H54 (cell line): Measurements from ENCODE around the gene NPIPA1.
"Not testable (repeated sequence)": the region's sequence is repeated elsewhere in the genome, so short reads cannot be mapped to it uniquely, and the experiment has no call there.

Experiments used
- DNase-seq: peaks from one replicate; pipeline ENCODE4 v3.0.0; 2011; ENCODE audit warnings: low spot score, mixed read lengths; ENCODE audit not compliant: insufficient read length
- FAIRE-seq: peaks from 3 replicates; lab custom pipeline; 2011; peaks lifted over from hg19 to GRCh38; lab: Jason Lieb, UNC

NPIPA1 gene

DNA sequence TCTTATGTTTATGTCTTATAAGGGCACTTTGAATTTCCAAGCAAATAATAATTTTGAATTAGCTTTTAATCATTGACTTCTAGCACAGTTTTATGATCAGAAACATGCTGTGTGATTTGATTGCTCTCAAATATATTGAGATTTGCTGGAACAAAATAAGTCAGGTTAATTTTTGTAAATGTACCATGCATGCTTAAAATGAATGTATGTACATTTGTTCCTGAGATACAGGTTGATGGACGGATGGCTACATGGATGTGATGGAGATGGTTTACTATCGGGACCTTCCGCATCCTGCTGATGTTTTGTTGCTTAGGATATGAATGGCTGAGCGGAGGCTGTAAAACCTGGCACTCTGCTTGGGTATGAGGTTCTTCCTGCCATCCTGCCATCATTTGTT, at the start of gene NPIPA1:
Gene NPIPA1, plus strand, starts transcription at position 301 of the 400 bp plus-strand sequence. Its CDS starts 0 bp downstream, at position 301.
- not testable (repeated sequence) for FAIRE-seq

DNA sequence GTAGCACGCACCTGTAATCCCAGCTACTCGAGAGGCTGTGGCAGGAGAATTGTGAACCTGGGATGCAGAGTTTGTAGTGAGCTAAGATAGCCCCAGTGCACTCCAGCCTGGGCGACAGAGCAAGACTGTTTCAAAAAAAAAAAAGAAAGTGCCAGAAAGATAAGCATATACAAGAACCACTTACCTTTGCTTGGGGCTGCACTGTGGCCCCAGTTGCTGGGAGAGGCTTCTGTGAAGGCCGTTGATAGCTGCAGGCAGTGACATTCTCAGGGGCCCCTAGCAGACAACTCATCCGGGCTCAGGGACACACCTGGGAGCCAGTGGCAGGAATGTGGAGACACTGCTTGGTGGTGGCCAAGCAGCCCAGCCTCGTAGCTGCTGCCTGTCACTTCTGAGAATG, 45.1 kb upstream of the NPIPA1 start:
- not testable (repeated sequence) for DNase-seq, FAIRE-seq

More for the DNA sequence above, at the start of gene NPIPA1:
- not testable (repeated sequence) for DNase-seq

DNA sequence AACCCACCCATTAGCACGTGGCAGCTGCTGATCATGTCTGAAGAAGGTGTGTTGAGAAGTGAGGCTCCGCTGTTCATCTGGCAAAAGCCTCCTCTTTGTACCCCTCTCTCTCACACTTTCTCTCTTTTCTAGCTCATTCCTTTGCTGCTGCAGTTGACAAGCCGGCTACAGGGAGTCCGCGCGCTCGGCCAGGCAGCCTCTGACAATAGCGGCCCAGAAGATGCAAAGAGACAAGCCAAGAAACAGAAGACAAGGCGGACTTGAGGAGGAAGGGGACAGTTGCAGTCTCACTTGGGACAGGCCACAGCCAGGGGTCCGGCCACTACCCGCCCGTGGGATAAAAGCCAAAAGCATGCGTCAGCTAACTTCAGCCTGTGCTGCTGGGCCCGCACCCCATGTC, 41.9 kb upstream of the NPIPA1 start:
- FAIRE-seq: not testable (repeated sequence)

DNA sequence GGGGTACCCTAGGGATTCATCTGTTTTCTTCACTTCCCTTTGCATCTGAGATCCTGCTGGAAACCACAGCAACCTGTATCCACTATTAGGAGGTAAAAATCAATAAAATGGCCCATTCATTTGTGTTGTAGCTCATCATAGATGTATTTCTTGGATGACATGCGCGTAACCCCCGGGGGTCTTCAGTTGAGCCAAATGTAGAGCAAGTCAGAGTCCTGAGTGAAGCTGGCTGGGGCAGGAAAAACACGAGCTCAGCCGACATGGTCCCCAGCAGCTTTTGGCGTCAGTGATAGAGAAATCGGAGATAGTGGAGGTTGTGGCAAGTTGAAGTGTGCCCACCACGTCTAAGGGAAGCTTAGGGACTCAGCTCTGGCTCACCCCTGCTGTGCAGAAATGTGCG, 41.2 kb upstream of the NPIPA1 start:
- not testable (repeated sequence) for DNase-seq, FAIRE-seq

More for the DNA sequence above, 41.9 kb upstream of the NPIPA1 start:
- DNase-seq: not testable (repeated sequence)

DNA sequence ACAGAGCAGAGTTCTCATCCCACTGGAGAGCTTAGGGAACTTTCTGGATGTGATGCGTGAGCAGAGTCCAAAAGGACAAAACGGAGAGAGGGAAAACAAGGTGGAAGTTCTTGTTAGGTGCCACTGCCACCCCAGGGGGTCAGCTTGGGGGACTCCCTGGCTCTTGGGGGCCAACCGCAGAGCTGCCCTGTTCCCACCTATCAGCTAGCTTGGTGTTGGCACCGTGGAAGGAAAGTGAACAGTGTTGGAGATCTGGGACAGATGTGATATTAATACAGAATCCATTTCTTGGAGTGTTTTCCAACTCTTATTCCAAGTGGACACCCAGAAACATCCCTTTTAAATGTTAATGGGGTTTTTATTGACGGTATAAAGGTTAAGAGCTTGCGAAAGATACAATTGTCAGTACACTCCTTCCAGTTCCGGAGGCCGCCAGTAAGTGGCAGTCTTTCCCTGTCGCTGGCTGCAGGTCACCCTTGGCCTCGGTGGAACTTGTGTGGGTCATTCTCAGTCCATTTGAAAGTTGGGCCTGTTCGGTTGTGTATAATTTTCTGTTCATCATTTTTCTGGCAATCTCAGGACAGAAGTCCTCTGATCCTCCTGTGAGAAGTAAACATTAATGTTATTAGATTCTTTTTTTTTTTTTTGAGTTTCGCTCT, 40.1 kb upstream of the NPIPA1 start:
- not testable (repeated sequence) for FAIRE-seq, DNase-seq

DNA sequence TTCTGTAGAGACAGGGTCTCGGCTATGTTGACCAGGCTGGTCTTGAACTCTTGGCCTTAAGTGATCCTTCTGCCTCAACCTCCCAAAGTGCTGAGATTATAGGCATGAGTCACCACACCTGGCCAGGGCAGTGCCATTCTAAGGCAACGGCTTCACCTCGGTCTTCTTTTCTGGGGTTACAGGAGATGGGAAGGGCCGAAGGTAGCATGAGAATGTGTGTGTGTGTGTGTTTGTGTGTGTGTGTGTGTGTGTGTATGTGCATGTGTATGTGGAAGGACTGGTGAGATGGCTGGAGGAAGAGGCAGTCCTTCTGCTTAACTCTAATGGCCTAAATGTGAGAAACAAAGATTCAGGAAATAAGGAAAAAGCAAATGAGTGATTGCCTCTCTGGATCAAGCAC, 39.1 kb upstream of the NPIPA1 start:
- FAIRE-seq, DNase-seq: not testable (repeated sequence)

DNA sequence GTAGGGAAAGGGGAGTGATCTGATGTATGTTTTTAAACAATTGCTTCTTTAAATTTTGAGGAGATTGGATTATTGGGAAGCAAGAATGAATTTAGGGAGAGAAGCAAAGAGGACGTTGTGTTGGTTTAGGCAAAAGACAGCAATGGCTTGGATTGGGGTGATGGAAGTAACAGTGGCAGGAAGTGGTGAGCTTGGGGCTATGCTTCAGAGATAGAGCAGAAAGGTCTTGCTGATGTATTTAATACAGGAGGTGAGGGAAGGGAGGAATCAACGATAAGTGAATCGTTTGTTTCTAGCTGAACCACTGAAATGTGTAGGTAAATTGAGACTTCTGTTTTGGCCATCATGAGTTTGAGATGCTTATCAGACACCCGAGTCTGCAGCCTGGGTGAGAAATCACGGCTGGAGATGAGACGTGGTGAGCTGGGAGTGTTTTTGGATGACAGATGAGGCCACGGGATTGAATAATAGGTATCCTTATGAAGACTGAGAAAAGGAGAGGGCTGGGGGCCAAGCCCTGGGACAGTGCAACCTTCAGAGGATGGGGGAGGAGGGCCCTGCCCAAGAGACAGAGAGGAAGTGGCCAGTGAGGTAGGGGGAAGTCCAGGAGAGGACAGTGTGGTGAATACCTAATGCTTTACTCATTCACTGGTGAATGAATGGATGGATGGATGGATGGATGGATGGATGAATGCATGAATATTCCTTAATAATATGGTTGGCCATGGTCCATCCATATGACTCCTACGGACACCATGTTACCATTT, 33.9 kb upstream of the NPIPA1 start:
- not testable (repeated sequence) for DNase-seq, FAIRE-seq

DNA sequence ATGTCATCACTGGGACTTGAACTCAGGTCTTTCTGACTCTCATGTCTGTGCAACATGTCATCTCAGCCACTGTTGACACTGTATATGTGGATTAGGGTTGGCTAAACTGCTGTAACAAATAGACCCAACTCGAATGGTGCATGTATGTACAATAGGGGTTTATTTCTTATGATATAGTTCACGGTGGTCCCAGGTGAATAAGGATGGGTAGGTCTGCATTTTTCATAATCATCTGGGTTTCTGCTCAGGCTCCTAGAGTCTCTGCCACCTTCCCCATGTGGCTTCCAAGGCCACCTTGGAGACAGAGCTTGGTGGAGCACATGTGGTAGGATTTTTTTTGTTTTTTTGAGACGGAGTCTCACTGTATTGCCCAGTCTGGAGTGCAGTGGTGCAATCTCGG, 27.5 kb upstream of the NPIPA1 start:
- DNase-seq, FAIRE-seq: not testable (repeated sequence)

DNA sequence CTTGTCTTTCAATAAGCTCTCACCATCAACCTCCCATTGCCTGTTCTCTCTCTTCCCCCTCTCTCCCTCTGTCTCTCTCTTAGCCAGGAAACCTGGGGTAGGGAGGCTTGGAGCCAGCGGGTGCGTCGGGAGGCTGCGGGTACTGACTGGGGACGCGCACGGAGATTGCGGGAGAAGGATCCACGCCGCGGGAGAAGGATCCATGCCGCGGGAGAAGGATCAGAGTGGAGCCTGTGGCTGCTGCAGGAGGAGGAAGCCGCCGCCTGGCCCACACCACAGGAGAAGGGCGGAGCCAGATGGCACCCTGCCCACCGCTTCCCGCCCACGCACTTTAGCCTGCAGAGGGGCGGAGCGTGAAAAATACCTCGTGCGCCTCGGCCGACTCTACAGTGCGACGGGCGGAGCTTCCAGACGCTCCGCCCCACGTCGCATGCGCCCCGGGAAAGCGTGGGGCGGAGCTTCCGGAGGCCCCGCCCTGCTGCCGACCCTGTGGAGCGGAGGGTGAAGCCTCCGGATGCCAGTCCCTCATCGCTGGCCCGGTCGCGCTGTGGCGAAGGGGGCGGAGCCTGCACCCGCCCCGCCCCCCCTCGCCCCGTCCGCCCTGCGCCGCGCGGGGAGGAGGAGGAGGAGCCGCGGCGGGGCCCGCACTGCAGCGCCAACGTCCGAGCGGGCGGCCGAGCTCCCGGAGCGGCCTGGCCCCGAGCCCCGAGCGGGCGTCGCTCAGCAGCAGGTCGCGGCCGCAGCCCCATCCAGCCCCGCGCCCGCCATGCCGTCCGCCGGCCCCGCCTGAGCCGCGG, 26.2 kb upstream of the NPIPA1 start:
- FAIRE-seq, DNase-seq: not testable (repeated sequence)

DNA sequence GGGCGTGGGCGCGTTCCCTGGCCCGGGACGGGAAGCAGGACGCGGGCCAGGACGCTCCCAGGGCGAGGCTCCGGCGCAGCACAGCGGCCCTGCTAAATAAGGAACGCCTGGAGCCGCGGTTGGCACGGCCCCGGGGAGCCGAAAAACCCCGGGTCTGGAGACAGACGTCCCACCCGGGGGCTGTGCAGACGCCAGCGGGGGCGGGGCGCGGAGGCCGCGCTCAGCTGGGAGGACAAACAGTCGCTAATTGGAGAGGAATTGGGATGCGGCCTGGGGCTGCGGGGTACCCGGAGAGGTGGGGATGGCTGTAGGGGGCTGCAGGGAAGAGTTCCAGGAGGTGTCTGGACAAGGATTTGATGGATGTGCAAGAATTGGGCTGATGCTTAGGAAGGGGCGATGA, 25.3 kb upstream of the NPIPA1 start:
- FAIRE-seq: not testable (repeated sequence)

DNA sequence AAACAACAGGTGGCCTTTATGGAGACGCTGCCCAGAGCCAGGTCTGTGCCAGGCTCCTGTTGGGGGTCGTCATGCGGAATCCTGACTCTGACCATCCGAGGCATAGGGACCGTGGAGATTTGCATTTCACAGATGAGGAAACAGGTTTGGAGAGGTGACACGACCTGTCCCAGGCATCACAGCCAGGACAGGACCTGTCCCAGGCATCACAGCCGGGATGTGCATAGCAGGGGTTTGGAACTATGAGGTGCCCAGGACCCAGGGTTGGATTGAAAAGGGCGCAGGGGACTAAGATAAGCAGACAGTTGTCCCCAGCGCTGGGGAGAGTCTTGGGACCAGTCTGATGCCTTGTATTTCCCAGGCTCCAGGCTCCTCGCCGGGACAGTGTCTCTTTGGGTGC, 24.7 kb upstream of the NPIPA1 start:
- not testable (repeated sequence) for FAIRE-seq

More for the DNA sequence above, 25.3 kb upstream of the NPIPA1 start:
- not testable (repeated sequence) for DNase-seq

DNA sequence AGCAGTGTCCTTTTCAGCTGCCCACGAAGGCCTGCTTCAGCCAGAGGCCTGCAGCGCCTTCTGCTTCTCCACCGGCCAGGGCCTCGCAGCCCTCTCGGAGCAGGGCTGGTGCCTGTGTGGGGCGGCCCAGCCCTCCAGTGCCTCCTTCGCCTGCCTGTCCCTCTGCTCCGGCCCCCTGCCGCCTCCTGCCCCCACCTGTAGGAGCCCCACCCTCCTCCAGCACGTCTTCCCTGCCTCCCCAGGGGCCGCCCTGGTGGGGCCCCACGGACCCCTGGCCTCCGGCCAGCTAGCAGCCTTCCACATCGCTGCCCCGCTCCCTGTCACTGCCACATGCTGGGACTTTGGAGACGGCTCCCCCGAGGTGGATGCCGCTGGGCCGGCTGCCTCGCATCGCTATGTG, 18.7 kb upstream of the NPIPA1 start:
- FAIRE-seq, DNase-seq: not testable (repeated sequence)

More for the DNA sequence above, 24.7 kb upstream of the NPIPA1 start:
- DNase-seq: not testable (repeated sequence)

DNA sequence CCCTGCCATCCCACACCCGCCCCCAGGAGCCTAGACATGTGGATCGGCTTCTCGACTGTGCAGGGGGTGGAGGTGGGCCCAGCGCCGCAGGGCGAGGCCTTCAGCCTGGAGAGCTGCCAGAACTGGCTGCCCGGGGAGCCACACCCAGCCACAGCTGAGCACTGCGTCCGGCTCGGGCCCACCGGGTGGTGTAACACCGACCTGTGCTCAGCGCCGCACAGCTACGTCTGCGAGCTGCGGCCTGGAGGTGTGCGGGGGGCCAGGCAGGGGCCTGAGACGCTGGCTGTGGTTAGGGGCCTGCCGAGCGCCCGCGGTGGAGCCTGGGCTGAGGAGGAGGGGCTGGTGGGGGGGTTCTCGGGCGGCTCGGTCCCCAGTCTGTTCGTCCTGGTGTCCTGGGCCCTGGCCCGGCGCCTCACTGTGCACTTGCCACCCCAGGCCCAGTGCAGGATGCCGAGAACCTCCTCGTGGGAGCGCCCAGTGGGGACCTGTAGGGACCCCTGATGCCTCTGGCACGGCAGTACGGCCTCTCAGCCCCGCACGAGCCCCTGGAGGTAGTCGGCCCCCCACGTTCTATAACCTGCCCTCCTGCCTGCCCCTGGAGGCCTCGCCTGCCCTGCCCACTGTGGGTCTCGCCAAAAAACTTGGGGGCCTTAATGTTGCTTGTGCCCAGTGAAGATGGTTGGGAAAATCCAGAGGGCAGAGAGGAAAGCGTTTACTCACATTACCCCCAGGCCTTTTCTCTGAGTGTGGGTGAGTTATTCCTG, 17.2 kb upstream of the NPIPA1 start:
- not testable (repeated sequence) for FAIRE-seq, DNase-seq

DNA sequence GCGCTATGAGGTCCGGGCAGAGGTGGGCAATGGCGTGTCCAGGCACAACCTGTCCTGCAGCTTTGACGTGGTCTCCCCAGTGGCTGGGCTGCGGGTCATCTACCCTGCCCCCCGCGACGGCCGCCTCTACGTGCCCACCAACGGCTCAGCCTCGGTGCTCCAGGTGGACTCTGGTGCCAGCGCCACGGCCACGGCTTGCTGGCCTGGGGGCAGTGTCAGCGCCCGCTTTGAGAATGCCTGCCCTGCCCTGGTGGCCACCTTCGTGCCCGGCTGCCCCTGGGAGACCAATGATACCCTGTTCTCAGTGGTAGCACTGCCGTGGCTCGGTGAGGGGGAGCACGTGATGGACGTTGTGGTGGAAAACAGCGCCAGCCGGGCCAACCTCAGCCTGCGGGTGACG, 15.0 kb upstream of the NPIPA1 start:
- FAIRE-seq, DNase-seq: not testable (repeated sequence)

DNA sequence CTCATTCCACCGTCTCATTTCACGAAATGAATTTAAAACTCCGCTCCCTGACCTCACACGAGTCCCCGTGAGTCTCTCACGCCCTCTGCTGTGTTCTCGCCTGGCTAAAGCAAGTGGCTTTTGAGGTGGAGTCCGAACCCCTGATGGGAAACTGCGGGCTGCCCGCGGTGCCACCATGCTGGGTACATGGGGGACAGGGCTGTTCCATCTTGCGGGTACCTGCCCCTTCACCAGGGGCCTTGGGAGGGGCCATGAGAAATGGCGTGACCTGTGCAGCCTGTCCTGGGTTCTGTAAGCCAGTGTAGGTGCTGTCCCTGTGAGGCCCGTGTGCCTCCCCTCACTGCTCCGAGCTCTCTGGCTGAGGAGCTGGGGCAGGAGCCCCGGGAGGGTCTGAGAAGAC, 14.3 kb upstream of the NPIPA1 start:
- not testable (repeated sequence) for DNase-seq, FAIRE-seq

DNA sequence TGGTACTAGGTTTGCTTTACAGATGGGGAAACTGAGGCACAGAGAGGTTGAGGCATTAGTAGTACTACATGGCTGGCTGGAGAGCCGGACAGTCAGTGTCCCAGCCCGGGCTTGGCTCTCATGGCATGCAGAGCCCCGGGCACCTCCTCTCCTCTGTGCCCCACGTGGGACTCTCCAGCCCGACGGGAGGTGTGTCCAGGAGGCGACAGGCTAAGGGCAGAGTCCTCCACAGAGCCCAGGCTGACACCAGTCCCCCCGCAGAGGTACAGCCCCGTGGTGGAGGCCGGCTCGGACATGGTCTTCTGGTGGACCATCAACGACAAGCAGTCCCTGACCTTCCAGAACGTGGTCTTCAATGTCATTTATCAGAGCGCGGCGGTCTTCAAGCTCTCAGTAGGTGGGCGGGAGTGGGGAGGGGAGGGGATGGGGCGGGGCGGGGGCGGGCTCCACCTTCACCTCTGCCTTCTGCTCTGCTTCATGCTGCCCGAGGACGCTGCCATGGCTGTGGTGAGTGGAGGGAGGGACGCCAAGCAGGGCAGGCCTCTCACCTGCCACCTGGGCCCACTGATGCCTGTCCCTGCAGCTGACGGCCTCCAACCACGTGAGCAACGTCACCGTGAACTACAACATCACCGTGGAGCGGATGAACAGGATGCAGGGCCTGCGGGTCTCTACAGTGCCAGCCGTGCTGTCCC, 13.7 kb upstream of the NPIPA1 start:
- FAIRE-seq, DNase-seq: not testable (repeated sequence)

DNA sequence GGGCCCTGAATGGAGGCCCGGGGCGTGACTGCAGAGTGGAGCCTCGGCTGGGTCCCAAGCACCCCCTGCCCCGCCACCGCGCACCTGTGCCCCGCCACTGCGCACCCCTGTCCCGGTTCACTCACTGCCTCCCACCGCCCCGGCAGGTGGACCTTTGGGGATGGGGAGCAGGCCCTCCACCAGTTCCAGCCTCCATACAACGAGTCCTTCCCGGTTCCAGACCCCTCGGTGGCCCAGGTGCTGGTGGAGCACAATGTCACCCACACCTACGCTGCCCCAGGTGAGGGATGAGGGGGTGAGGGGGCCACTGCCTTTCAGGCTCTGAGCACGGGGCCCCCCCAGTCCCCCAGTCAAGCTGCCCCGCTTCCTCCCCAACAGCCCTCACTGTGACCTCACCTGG, 12.9 kb upstream of the NPIPA1 start:
- DNase-seq, FAIRE-seq: not testable (repeated sequence)

DNA sequence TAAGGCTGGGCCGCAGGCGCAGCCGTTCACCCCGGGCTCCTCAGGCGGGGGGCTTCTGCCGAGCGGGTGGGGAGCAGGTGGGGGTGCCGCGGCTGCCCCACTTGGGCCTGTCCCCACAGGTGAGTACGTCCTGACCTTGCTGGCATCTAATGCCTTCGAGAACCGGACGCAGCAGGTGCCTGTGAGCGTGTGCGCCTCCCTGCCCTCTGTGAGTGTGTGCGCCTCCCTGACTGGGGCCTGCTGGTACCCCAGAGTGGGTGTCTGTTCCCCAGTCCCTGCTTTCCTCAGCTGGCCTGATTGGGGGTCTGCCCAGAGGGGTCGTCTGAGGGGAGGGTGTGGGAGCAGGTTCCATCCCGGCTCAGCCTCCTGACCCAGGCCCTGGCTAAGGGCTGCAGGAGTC, 12.3 kb upstream of the NPIPA1 start:
- FAIRE-seq, DNase-seq: not testable (repeated sequence)
